ENCODE results near the gene SH2D1A. TPM values are rescaled to one million over a fixed set of nuclear protein-coding genes. Genes with fewer than 3 reads are reported as not detected.
"Not testable (repeated sequence)": the region's sequence is repeated elsewhere in the genome, so short reads cannot be mapped to it uniquely, and the experiment has no call there.

Gene SH2D1A
- total and polyA plus RNA-seq, 2 experiments from 2014 or later = not detected

DNA sequence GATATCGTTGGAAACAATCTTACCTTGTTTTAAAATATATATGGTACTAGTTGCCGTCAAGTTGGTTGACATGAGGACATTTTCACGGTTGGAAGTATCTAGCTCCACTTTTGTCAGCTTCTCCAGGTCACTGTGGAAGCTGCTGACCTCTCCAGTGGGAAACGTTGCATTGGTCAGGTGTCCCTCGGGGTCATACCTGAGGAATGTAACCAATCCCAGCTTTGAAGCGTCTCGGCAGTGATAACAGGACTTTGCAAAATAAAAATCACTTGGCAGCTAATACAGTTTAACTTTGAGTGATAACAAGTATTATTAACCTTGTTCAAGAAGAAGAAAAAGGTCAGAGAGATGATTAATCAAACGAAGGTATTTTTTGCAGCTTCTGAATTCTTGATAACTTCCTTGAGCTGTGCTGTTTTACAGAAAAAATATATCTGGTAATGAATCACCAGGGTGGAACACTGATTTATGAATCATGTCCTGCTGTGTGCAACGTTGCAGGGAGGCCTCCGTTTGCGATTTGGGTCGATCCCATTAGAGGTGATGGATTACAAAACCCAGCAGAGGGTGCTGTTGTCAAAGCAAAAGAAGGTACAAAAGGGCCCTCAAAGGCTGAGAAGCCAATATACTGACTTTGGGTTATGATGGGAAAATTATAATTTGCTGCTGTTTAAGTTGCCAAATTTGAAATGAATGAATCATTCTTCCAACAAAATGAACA, 60.1 kb downstream of the SH2D1A start:
- Histone ChIP-seq H3K27me3 (replicated peaks; ENCODE audit: insufficient read depth) (no peaks in the 10 kb centered on the region), H3K4me3 (no peak overlapping the region), H3K9me3 (ENCODE audit: low read depth) (no peaks in the 10 kb centered on the region), H3K27ac (no peak overlapping the region), H3K79me2 (ENCODE audit: insufficient read depth) (no peaks in the 10 kb centered on the region), H4K20me1 (ENCODE audit: insufficient read depth) (no peaks in the 10 kb centered on the region), H3K9me2 (ENCODE audit: insufficient read depth) (no peaks in the 10 kb centered on the region), H2AFZ (no peak overlapping the region), H3K9ac (no peak overlapping the region), H3K4me1 (ENCODE audit: insufficient read depth) (0 out of 2 replicates have a peak, but pooled peaks cover 3% of the 10 kb centered on the region), H3F3A (ENCODE audit: insufficient read depth) (no peaks in the 10 kb centered on the region), H3K4me2 (ENCODE audit: unreplicated experiment) (no peak overlapping the region), H3K36me3 (ENCODE audit: low read depth) (no peaks in the 10 kb centered on the region)
- WGBS, 2 experiments (ENCODE audit: low coverage in 1 of 2, low lambda C conversion rate in 2 of 2, missing lambda C conversion rate in 2 of 2) = 34 to 41% methylated on average over 11 to 12 of the region's 12 CpGs
- in situ Hi-C loops (cut with MboI) = no loop called here
- TF ChIP-seq EZH2phosphoT487 (IDR thresholded peaks at IDR 0.05; ENCODE audit: insufficient read depth, low read depth) = no peak
- TF ChIP-seq EZH2 (IDR thresholded peaks at IDR 0.05; ENCODE audit: insufficient read depth, poor library complexity, severe bottlenecking) = no peak
- peak; percentile 83 for DNase-seq

DNA sequence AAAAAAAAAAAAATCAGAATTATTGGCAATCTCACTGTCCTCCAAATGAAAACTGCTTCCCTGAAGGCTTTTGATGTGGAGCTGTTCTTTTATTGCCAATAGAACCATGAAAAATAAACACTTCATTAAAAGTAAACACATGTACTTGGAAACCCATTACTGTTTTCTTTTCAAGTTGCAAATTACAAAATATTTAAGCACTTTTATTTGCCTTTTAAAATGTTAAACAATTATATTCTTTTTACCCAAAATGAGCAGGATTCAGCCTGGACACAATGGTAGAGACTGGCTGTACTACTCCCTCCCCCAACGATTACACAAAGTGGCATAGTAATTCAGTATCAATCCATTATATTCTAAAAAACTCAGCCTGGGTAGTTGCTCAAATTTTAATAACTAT, 60.9 kb downstream of the SH2D1A start:
- no peaks in the 10 kb centered on the region for H4K20me1 ChIP-seq (ENCODE audit: insufficient read depth)
- H3K9ac ChIP-seq = no peak overlapping the region
- in situ Hi-C loops (cut with MboI) = no loop called here
- no peak overlapping the region for H2AFZ ChIP-seq
- no peak overlapping the region for H3K27ac ChIP-seq
- no peak overlapping the region for H3K4me2 ChIP-seq (ENCODE audit: unreplicated experiment)
- 15 to 24% methylated on average over 1 of the region's 1 CpG for WGBS, 2 experiments (ENCODE audit: low coverage in 1 of 2, low lambda C conversion rate in 2 of 2, missing lambda C conversion rate in 2 of 2)
- no peak for TF ChIP-seq EZH2phosphoT487 (IDR thresholded peaks at IDR 0.05; ENCODE audit: insufficient read depth, low read depth)
- no peak for TF ChIP-seq EZH2 (IDR thresholded peaks at IDR 0.05; ENCODE audit: insufficient read depth, poor library complexity, severe bottlenecking)
- no peaks in the 10 kb centered on the region for H3K9me2 ChIP-seq (ENCODE audit: insufficient read depth)
- DNase-seq = no peak
- H3K9me3 ChIP-seq (ENCODE audit: low read depth) = no peaks in the 10 kb centered on the region
- H3K36me3 ChIP-seq (ENCODE audit: low read depth) = no peaks in the 10 kb centered on the region
- no peaks in the 10 kb centered on the region for H3K27me3 ChIP-seq (replicated peaks; ENCODE audit: insufficient read depth)
- no peaks in the 10 kb centered on the region for H3F3A ChIP-seq (ENCODE audit: insufficient read depth)
- H3K4me1 ChIP-seq (ENCODE audit: insufficient read depth) = 0 out of 2 replicates have a peak, but pooled peaks cover 3% of the 10 kb centered on the region
- H3K4me3 ChIP-seq = no peak overlapping the region
- no peaks in the 10 kb centered on the region for H3K79me2 ChIP-seq (ENCODE audit: insufficient read depth)

DNA sequence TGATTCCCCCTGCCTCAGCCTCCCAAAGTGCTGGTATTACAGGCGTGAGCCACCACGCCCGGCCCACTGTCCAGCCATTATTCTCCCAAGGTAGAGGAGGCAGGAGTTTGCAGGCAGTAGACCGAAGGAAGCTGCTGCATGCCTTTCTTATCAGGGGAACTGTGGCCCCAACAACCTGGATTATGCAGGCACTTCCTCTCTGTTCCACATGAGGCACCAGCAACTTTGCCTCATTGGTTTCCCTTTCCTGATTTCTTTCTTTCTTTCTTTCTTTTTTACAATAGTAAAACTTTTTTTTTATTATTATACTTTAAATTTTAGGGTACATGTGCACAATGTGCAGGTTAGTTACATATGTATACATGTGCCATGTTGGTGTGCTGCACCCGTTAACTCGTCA, 62.0 kb downstream of the SH2D1A start:
- H3F3A ChIP-seq (ENCODE audit: insufficient read depth); in situ Hi-C loops (cut with MboI); H3K4me2 ChIP-seq (ENCODE audit: unreplicated experiment); H3K9me3 ChIP-seq (ENCODE audit: low read depth); H3K27ac ChIP-seq; DNase-seq; H3K27me3 ChIP-seq (replicated peaks; ENCODE audit: insufficient read depth); H2AFZ ChIP-seq; H3K4me1 ChIP-seq (ENCODE audit: insufficient read depth); H4K20me1 ChIP-seq (ENCODE audit: insufficient read depth); H3K36me3 ChIP-seq (ENCODE audit: low read depth); H3K9me2 ChIP-seq (ENCODE audit: insufficient read depth); H3K9ac ChIP-seq; H3K4me3 ChIP-seq; H3K79me2 ChIP-seq (ENCODE audit: insufficient read depth): not testable (repeated sequence)
- WGBS, 2 experiments (ENCODE audit: low coverage in 1 of 2, low lambda C conversion rate in 2 of 2, missing lambda C conversion rate in 2 of 2) = 85% methylated on average over 6 of the region's 6 CpGs; no CpG with 5 or more reads in 1 of the 2 experiments

DNA sequence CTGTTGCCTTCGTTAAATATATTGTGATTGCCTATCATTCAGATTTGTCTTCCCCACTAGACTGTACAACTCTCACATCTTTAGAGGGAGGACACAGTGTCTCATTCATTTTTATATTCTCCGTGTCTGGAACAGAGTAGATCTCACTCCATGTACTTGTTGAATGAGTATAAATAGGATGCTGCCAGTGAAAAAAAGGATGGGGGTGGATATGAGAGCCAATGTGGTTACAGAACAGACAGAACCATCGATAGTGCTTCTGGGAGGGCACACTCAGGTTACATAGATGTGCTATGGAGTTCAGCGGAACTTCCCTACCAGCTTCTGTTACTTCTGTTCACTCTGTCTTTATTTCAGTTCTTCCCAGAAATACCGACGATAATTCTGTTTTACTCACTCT, 66.9 kb downstream of the SH2D1A start:
- H3K27ac ChIP-seq = no peak overlapping the region
- H3K9me2 ChIP-seq (ENCODE audit: insufficient read depth) = no peaks in the 10 kb centered on the region
- no peak for TF ChIP-seq EZH2 (IDR thresholded peaks at IDR 0.05; ENCODE audit: insufficient read depth, poor library complexity, severe bottlenecking)
- no peak for TF ChIP-seq EZH2phosphoT487 (IDR thresholded peaks at IDR 0.05; ENCODE audit: insufficient read depth, low read depth)
- H3K9ac ChIP-seq = no peak overlapping the region
- H3K4me1 ChIP-seq (ENCODE audit: insufficient read depth) = no peaks in the 10 kb centered on the region
- H3K4me2 ChIP-seq (ENCODE audit: unreplicated experiment) = no peak overlapping the region
- no peak overlapping the region for H2AFZ ChIP-seq
- no peaks in the 10 kb centered on the region for H3K9me3 ChIP-seq (ENCODE audit: low read depth)
- no peaks in the 10 kb centered on the region for H4K20me1 ChIP-seq (ENCODE audit: insufficient read depth)
- DNase-seq = no peak
- no peaks in the 10 kb centered on the region for H3K36me3 ChIP-seq (ENCODE audit: low read depth)
- H3K27me3 ChIP-seq (replicated peaks; ENCODE audit: insufficient read depth) = no peaks in the 10 kb centered on the region
- WGBS, 2 experiments (ENCODE audit: low coverage in 1 of 2, low lambda C conversion rate in 2 of 2, missing lambda C conversion rate in 2 of 2) = 52 to 65% methylated on average over 6 of the region's 6 CpGs
- no peaks in the 10 kb centered on the region for H3K79me2 ChIP-seq (ENCODE audit: insufficient read depth)
- no peaks in the 10 kb centered on the region for H3F3A ChIP-seq (ENCODE audit: insufficient read depth)
- no peak overlapping the region for H3K4me3 ChIP-seq
- in situ Hi-C loops (cut with MboI) = no loop called here

DNA sequence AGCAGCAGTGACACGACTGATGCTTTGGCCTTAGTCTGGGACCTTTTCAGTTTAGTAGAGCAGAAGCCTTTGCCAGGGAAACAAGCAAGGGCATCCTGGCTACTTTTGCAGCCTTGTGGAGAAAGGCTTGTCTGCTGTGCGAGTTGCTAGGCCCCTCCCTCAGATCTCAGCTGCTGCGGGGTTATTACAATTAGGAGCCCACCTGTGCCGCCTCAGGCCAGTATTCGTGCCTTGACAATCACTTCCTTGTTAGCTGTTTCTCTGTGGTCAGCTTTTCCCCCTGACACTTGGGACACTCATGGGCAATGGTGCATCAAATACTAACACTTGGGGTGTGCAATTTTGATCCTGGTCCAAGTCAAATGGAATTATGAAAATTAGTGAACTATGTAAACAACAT, 67.9 kb downstream of the SH2D1A start:
- TF ChIP-seq EZH2 (IDR thresholded peaks at IDR 0.05; ENCODE audit: insufficient read depth, poor library complexity, severe bottlenecking) (no peak), EZH2phosphoT487 (IDR thresholded peaks at IDR 0.05; ENCODE audit: insufficient read depth, low read depth) (no peak)
- Histone ChIP-seq H3K4me3 (no peak overlapping the region), H3K9me3 (ENCODE audit: low read depth) (no peaks in the 10 kb centered on the region), H3K27ac (no peak overlapping the region), H4K20me1 (ENCODE audit: insufficient read depth) (no peaks in the 10 kb centered on the region), H3K4me2 (ENCODE audit: unreplicated experiment) (no peak overlapping the region), H3K79me2 (ENCODE audit: insufficient read depth) (no peaks in the 10 kb centered on the region), H3K9me2 (ENCODE audit: insufficient read depth) (no peaks in the 10 kb centered on the region), H2AFZ (no peak overlapping the region), H3K36me3 (ENCODE audit: low read depth) (no peaks in the 10 kb centered on the region), H3K4me1 (ENCODE audit: insufficient read depth) (no peaks in the 10 kb centered on the region), H3K9ac (no peak overlapping the region), H3F3A (ENCODE audit: insufficient read depth) (no peaks in the 10 kb centered on the region), H3K27me3 (replicated peaks; ENCODE audit: insufficient read depth) (no peaks in the 10 kb centered on the region)
- in situ Hi-C loops (cut with MboI) = no loop called here
- 56 to 63% methylated on average over 4 to 5 of the region's 5 CpGs for WGBS, 2 experiments (ENCODE audit: low coverage in 1 of 2, low lambda C conversion rate in 2 of 2, missing lambda C conversion rate in 2 of 2)
- no peak for DNase-seq

Measured in GM23248 (cell line).